Measurements from ENCODE around the gene SLC10A6.

- TF ChIP-seq EZH2 (IDR thresholded peaks at IDR 0.05; ENCODE audit: borderline replicate concordance, insufficient read depth, low read length, poor library complexity, severe bottlenecking) (no peak), CTCF (IDR thresholded peaks at IDR 0.05; ENCODE audit: poor library complexity, severe bottlenecking) (no peak)
Observed at GRCh38 chr4:86791126-86791525, 58.1 kb downstream of the SLC10A6 start.
